Endothelial cell of umbilical vein (primary cell): ENCODE measurements around the gene NDUFV1. TPM values are rescaled to one million over a fixed set of nuclear protein-coding genes. Genes with fewer than 3 reads are reported as not detected.

Experiments used
- BruUV-seq: library from RNA; stranded (reverse); fragments of 400-500 nt; replicated peaks from 2 replicates; lab custom pipeline; 2021; lab: Mats Ljungman, UMichigan
- CTCF ChIA-PET: fragments of 300-600, 350-600 bp; sonication (Branson Sonifier 250); formaldehyde crosslinking; loops from one replicate; lab custom pipeline; 2021; ENCODE audit warnings: antibody characterized with exemption, inconsistent platforms; lab: Charles Lee
- POLR2A ChIA-PET: fragments of 300-600, 350-600 bp; sonication (Branson Sonifier 250); formaldehyde crosslinking; loops from one replicate; lab custom pipeline; 2021; ENCODE audit warnings: antibody characterized with exemption, inconsistent platforms; lab: Charles Lee
- DNase-seq: peaks from one replicate; pipeline ENCODE4 v3.0.0-alpha.2; 2011; ENCODE audit warnings: low read depth, low spot score
- FAIRE-seq: peaks from 2 replicates; lab custom pipeline; 2011; peaks lifted over from hg19 to GRCh38; lab: Jason Lieb, UNC
- H2AFZ ChIP-seq: 2 replicates; pipeline ENCODE4 v1.6.0; 2012; ENCODE audit warnings: low read depth, low read length, control low read depth, inconsistent platforms
- H3K27ac ChIP-seq: 2 replicates; pipeline ENCODE4 v1.5.1; 2011; ENCODE audit warnings: low read depth, mild to moderate bottlenecking, control low read depth, low read length, moderate library complexity; ENCODE audit not compliant: insufficient read depth
- H3K27me3 ChIP-seq, 2 experiments: 2 replicates each; pipeline versions ENCODE4 v1.6.0 to v1.6.1; 2011; ENCODE audit warnings: low read length in 2 of 2, mixed read lengths in 1 of 2; ENCODE audit not compliant: control insufficient read depth in 2 of 2, insufficient read depth in 2 of 2
- H3K36me3 ChIP-seq, 2 experiments: 2 replicates in 1 of 2; 3 replicates in 1 of 2; pipeline ENCODE4 v1.5.1; 2011; ENCODE audit warnings: low read length in 2 of 2, mild to moderate bottlenecking in 1 of 2, moderate library complexity in 1 of 2; ENCODE audit not compliant: control insufficient read depth in 2 of 2, insufficient read depth in 2 of 2; ENCODE audit errors: extremely low read depth in 1 of 2
- H3K4me1 ChIP-seq: 3 replicates; pipeline ENCODE4 v1.5.1; 2011; ENCODE audit warnings: mild to moderate bottlenecking, low read length; ENCODE audit not compliant: control insufficient read depth, insufficient read depth; ENCODE audit errors: extremely low read depth
- H3K4me2 ChIP-seq: 2 replicates; pipeline ENCODE4 v1.6.1; 2011; ENCODE audit warnings: low read length, control low read depth, mixed read lengths; ENCODE audit not compliant: insufficient read depth
- H3K4me3 ChIP-seq, 3 experiments: fragments of 200-600 bp in 1 of 3; sonication (generic), shearing (Covaris generic) in 1 of 3; replicated peaks in 1 of 3; 2 replicates each; pipeline ENCODE4 v1.5.1; 2011 to 2016; ENCODE audit warnings: control low read depth in 3 of 3, low read length in 3 of 3, mild to moderate bottlenecking in 2 of 3, inconsistent platforms in 1 of 3, low read depth in 1 of 3, moderate library complexity in 1 of 3; ENCODE audit not compliant: insufficient read depth in 1 of 3
- H3K79me2 ChIP-seq: 2 replicates; pipeline ENCODE4 v1.6.0; 2012; ENCODE audit warnings: low read length, inconsistent platforms; ENCODE audit not compliant: control insufficient read depth, insufficient read depth
- H3K9ac ChIP-seq: replicated peaks from 2 replicates; pipeline ENCODE3; 2011; ENCODE audit warnings: low read length, control low read depth; ENCODE audit not compliant: insufficient read depth; ENCODE audit errors: extremely low read depth
- H3K9me1 ChIP-seq: replicated peaks from 3 replicates; pipeline ENCODE4 v1.6.0; 2011; ENCODE audit warnings: mild to moderate bottlenecking, low read length; ENCODE audit not compliant: control insufficient read depth, insufficient read depth; ENCODE audit errors: extremely low read depth
- H3K9me3 ChIP-seq: replicated peaks from 2 replicates; pipeline ENCODE4 v1.5.1; 2012; ENCODE audit warnings: low read length, inconsistent platforms; ENCODE audit not compliant: control insufficient read depth, insufficient read depth
- H4K20me1 ChIP-seq: replicated peaks from 2 replicates; pipeline ENCODE3; 2011; ENCODE audit warnings: mild to moderate bottlenecking, low read length; ENCODE audit not compliant: control insufficient read depth, insufficient read depth; ENCODE audit errors: extremely low read depth
- CTCF ChIP-seq, 2 donors: IDR thresholded peaks; 1 replicate in 1 of 2; 2 replicates in 1 of 2; pipeline ENCODE4 v1.5.1; 2011; ENCODE audit warnings: low read length in 2 of 2, mild to moderate bottlenecking in 2 of 2, moderate library complexity in 2 of 2, control low read depth in 1 of 2, inconsistent platforms in 1 of 2, low read depth in 1 of 2; ENCODE audit not compliant: insufficient read depth in 1 of 2; ENCODE audit errors: extremely low read depth in 1 of 2
- EZH2 ChIP-seq: IDR thresholded peaks from 2 replicates; pipeline ENCODE4 v1.6.1; 2012; ENCODE audit warnings: borderline replicate concordance, low read depth, mild to moderate bottlenecking, moderate library complexity, low read length, inconsistent platforms; ENCODE audit not compliant: severe bottlenecking
- FOS ChIP-seq: IDR thresholded peaks from 2 replicates; pipeline ENCODE4 v1.6.1; 2011; ENCODE audit warnings: mild to moderate bottlenecking, low read length, moderate library complexity, borderline replicate concordance; ENCODE audit not compliant: insufficient read depth
- GATA2 ChIP-seq: IDR thresholded peaks from 2 replicates; pipeline ENCODE4 v1.7.0; 2011; ENCODE audit warnings: low read depth, mild to moderate bottlenecking, moderate library complexity, mixed read lengths, low read length; ENCODE audit not compliant: insufficient read length, insufficient read depth
- JUN ChIP-seq: IDR thresholded peaks from 2 replicates; pipeline ENCODE4 v1.6.1; 2011; ENCODE audit warnings: borderline replicate concordance, low read depth; ENCODE audit not compliant: insufficient read length, insufficient read depth
- MAX ChIP-seq: IDR thresholded peaks from 2 replicates; pipeline ENCODE4 v1.6.1; 2011; ENCODE audit not compliant: insufficient read depth, insufficient read length
- MYC ChIP-seq: IDR thresholded peaks from one replicate; pipeline ENCODE4 v1.6.1; 2011; ENCODE audit warnings: mild to moderate bottlenecking, low read depth, low read length
- POLR2A ChIP-seq: IDR thresholded peaks from 2 replicates; pipeline ENCODE4 v1.6.1; 2012; ENCODE audit warnings: low read depth, mild to moderate bottlenecking, control low read depth, low read length
- POLR2AphosphoS5 ChIP-seq: IDR thresholded peaks from 2 replicates; pipeline ENCODE4 v1.6.1; 2012; ENCODE audit warnings: low read depth, mild to moderate bottlenecking, control low read depth, low read length, moderate library complexity; ENCODE audit not compliant: insufficient read depth
- dilution Hi-C: fragments of 300-500 bp; cut with MboI; formaldehyde crosslinking; loops from one replicate; pipeline ENCODE4 v1.15.0; 2019; ENCODE audit warnings: low sequenced_read_pairs; ENCODE audit not compliant: extremely low pct_ligation_motif_present
- intact Hi-C: fragments of 100-400 bp; cut with micrococcal nuclease; formaldehyde crosslinking; loops from one replicate; pipeline ENCODE4 v1.10.0; 2022
- polyA plus RNA-seq, 4 experiments: library from polyadenylated mRNA; depleted of rRNA in 3 of 4; stranded (reverse) in 3 of 4; unstranded in 1 of 4; fragments of >200 nt; gene quantifications; 2 replicates each; pipeline versions ENCODE4 v1.2.1 to v1.2.3, GENCODE V29; 2011 to 2012; ENCODE audit warnings: missing spikeins in 1 of 4
- total RNA-seq: library from RNA; stranded (reverse); gene quantifications from 2 replicates; pipeline ENCODE4 v1.2.3, GENCODE V29; 2021

The NDUFV1 gene
- total and polyA plus RNA-seq, 2 donors (not counting 3 experiments of a cell fraction or from before 2014, with no cell fraction given), result 191 to 203 TPM

- CTCF ChIA-PET, result interaction anchor here (0.9 to 2.4 kb wide), 3 partner anchors 12 to 308 kb away, joined by 4 to 11 read pairs (median 4); partner anchors contain the start of gene NUDT8
- Histone ChIP-seq H3K9me1 (no peaks in the 10 kb centered on the region), H3K27me3 (no peaks in the 10 kb centered on the region), H2AFZ (no peak overlapping the region), H3K4me3 (no peak overlapping the region), H3K9ac (no peak overlapping the region), H3K4me1 (no peaks in the 10 kb centered on the region), H3K79me2 (no peaks in the 10 kb centered on the region), H4K20me1 (no peaks in the 10 kb centered on the region), H3K27ac (no peak overlapping the region), H3K36me3 (no peaks in the 10 kb centered on the region), H3K4me2 (no peak overlapping the region), H3K9me3 (no peaks in the 10 kb centered on the region)
- BruUV-seq, result no TSS peak
- intact Hi-C loops, result no loop called here
- DNase-seq (no peak), FAIRE-seq (no peak)
- no peak for TF ChIP-seq MYC
- TF ChIP-seq CTCF (IDR thresholded peaks at IDR 0.05; ENCODE audit: extremely low read depth in 1 of 2, insufficient read depth in 1 of 2, low read depth in 1 of 2, low read length in 2 of 2), result no peak
- TF ChIP-seq POLR2AphosphoS5, result no peak
- TF ChIP-seq FOS, result no peak
- TF ChIP-seq EZH2, result no peak
- no peak for TF ChIP-seq MAX
- no peak for TF ChIP-seq JUN
- TF ChIP-seq POLR2A, result no peak
- TF ChIP-seq GATA2, result no peak
- dilution Hi-C loops, result no loop called here
- POLR2A ChIA-PET, result no interaction called here
Measured at GRCh38 chr11:67647471-67647870, 40.7 kb downstream of the NDUFV1 start.
